K562 (cell line): ENCODE data around the gene GLCCI1. TPM values are rescaled to one million over a fixed set of nuclear protein-coding genes. Genes with fewer than 3 reads are reported as not detected.

Experiments
- RREB1 ChIP-seq: fragments of 250-450 bp; sonication (Bioruptor Pico); IDR thresholded peaks from 2 replicates; pipeline ENCODE4 v1.4.0; 2020
- SAFB2 ChIP-seq: fragments of 200-400 bp; formaldehyde crosslinking; IDR thresholded peaks from 2 replicates; pipeline ENCODE4 v1.6.1; 2018; ENCODE audit warnings: borderline replicate concordance, low read length, low read depth, moderate library complexity; ENCODE audit not compliant: severe bottlenecking
- SMARCB1 ChIP-seq: IDR thresholded peaks from 2 replicates; pipeline ENCODE4 v1.6.1; 2011; ENCODE audit warnings: improper control_type of control experiment, low read depth; ENCODE audit not compliant: insufficient read length
- SNRNP70 ChIP-seq: fragments of 200-400 bp; formaldehyde crosslinking; optimal IDR thresholded peaks from 2 replicates; pipeline ENCODE3; 2017; ENCODE audit warnings: low read depth, low read length
- ZSCAN32 ChIP-seq: fragments of 450-650 bp; formaldehyde crosslinking; IDR thresholded peaks from 2 replicates; pipeline ENCODE4 v1.4.0; 2020; ENCODE audit warnings: mild to moderate bottlenecking, moderate library complexity
- polyA plus RNA-seq, 8 experiments: library from polyadenylated mRNA; depleted of rRNA in 4 of 8; stranded (reverse) in 5 of 8; unstranded in 3 of 8; fragments of >200 nt; fragmentation: Nextera tagmentation in 2 of 8; fragmentation: Illumina TruSeq in 1 of 8; extraction: Ambion mirVana in 2 of 8; extraction: Trizol in 1 of 8; gene quantifications; 2 replicates each; pipeline versions ENCODE4 v1.2.1 to v1.2.3, GENCODE V29; 2011 to 2014; ENCODE audit warnings: inconsistent platforms in 1 of 8, missing spikeins in 1 of 8
- total RNA-seq, 7 experiments: library from RNA; depleted of rRNA in 6 of 7; stranded (reverse); fragments of >200 nt in 6 of 7; fragmentation: Illumina TruSeq in 2 of 7; extraction: Trizol in 2 of 7; gene quantifications; 2 replicates each; pipeline versions ENCODE4 v1.2.1 to v1.2.3, GENCODE V29; 2011 to 2021; ENCODE audit warnings: low replicate concordance in 1 of 7
- TF ChIP-seq, protein P1 (sequence below): IDR thresholded peaks from 3 replicates; pipeline ENCODE4 v1.6.1; 2011; ENCODE audit warnings: borderline replicate concordance, mild to moderate bottlenecking; ENCODE audit not compliant: insufficient read length, insufficient read depth

The GLCCI1 gene
- total and polyA plus RNA-seq, 9 of the 15 experiments (the other 6 are each of a cell fraction or from before 2014, with no cell fraction given): 2.7 to 11.9 (median 7.2) TPM

DNA sequence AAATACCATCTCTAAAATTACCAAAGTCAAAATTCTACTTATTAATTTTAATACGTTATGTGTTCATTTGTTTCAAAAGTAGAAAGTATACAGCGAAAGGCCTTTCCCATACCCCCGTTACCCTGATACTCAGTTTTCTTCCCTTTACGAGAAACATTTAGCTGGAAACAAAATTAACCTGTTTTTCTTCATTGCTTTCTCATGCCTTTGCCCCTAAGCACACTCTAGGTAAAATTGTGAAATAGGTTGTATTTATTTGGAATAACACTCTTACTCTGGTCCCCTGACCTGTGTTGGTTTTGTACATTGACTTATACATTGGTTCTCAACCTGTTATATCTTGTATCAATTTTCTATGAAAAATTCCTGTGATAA lies 47.1 kb downstream of the GLCCI1 start (continued):
- TF ChIP-seq RREB1 (CRISPR knock-in tag) (no peak), SNRNP70 (no peak), ZSCAN32 (CRISPR knock-in tag) (no peak), SMARCB1 (no peak), SAFB2 (no peak)
- TF ChIP-seq, protein P1, sequence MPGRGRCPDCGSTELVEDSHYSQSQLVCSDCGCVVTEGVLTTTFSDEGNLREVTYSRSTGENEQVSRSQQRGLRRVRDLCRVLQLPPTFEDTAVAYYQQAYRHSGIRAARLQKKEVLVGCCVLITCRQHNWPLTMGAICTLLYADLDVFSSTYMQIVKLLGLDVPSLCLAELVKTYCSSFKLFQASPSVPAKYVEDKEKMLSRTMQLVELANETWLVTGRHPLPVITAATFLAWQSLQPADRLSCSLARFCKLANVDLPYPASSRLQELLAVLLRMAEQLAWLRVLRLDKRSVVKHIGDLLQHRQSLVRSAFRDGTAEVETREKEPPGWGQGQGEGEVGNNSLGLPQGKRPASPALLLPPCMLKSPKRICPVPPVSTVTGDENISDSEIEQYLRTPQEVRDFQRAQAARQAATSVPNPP: no peak
